Ascending aorta (tissue), 2 donors: ENCODE measurements around the gene C1QTNF8. TPM values are rescaled to one million over a fixed set of nuclear protein-coding genes. Genes with fewer than 3 reads are reported as not detected.
"Not testable (repeated sequence)": the region's sequence is repeated elsewhere in the genome, so short reads cannot be mapped to it uniquely, and the experiment has no call there.

Source experiments
- DNase-seq, 2 donors: peaks; one replicate each; pipeline ENCODE4 v3.0.0-alpha.2; 2019; ENCODE audit warnings: low spot score in 2 of 2
- H3K27ac ChIP-seq, 2 donors: fragments of 200-600 bp; sonication (generic); one replicate each; pipeline ENCODE4 v1.5.1; 2016 to 2017; ENCODE audit warnings: mild to moderate bottlenecking in 1 of 2
- H3K27me3 ChIP-seq: fragments of 200-600 bp; sonication (generic); one replicate; pipeline ENCODE4 v1.5.1; 2017
- H3K36me3 ChIP-seq, 2 donors: fragments of 200-600 bp; sonication (generic); one replicate each; pipeline ENCODE4 v1.5.1; 2016
- H3K4me1 ChIP-seq, 2 donors: fragments of 200-600 bp; sonication (generic); one replicate each; pipeline ENCODE4 v1.5.1; 2016 to 2017; ENCODE audit warnings: mild to moderate bottlenecking in 1 of 2
- H3K4me3 ChIP-seq, 2 donors: fragments of 200-600 bp; sonication (generic); one replicate each; pipeline ENCODE4 v1.5.1; 2016 to 2017; ENCODE audit warnings: mild to moderate bottlenecking in 1 of 2
- H3K9me3 ChIP-seq, 2 donors: fragments of 200-600 bp; sonication (generic); one replicate each; pipeline ENCODE4 v1.5.1; 2016
- intact Hi-C: fragments of 100-400 bp; cut with DNase I; formaldehyde crosslinking; loops from one replicate; pipeline ENCODE4 v1.15.1; 2023
- total RNA-seq: library from RNA; depleted of rRNA; stranded (reverse); fragments of >200 nt; gene quantifications from one replicate; pipeline ENCODE4 v1.1.0, GENCODE V29; 2016
- TF ChIP-seq, protein P1 (sequence below), 3 experiments: fragments of 200-600 bp in 2 of 3; fragments of 450-650 bp in 1 of 3; sonication (generic) in 2 of 3; IDR thresholded peaks; one replicate each; pipeline ENCODE4 v1.5.1; 2016 to 2019; ENCODE audit warnings: antibody characterized with exemption in 3 of 3, mild to moderate bottlenecking in 1 of 3, moderate library complexity in 1 of 3

C1QTNF8 gene
- total RNA-seq, 1 donor from 2014 or later = not detected

DNA sequence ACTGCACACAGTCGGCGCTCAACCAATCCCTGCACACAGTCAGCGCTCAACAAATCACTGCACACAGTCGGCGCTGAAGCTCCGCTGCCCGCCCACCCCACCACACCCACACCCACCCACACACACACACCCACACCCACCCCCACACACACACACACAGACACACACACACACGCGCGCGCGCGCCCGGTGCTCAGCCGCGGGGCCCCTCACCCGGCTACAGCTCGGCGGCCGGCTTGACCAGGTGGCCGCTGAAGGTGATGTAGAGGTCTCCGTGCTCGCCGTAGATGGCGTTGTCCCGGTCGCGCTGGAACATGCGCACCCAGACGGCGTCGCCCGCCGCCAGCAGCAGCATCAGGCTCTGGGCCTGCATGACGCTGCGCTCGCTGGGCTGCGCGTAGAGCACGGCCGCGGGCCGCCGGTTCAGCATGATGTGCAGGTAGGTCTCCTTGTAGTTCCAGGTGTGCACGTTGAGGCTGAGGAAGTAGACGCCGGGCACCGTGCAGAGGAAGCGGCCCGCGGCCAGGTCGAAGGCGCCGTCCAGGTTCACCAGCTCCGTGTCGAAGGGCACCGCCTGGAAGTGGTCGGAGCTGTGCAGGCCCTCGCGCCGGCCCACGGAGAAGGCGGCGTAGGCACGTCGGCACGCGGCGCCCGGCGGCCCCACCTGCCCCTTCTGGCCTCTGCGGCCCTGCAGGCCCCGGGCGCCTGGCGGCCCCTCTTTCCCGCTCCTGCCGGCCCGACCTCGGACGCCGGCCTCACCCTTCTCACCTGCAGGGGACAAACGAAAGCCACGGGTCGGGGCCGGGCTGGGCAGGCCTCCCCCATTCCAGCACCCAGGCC is 2.5 kb downstream of the C1QTNF8 start:
- Histone ChIP-seq H3K27ac (peak overlapping the region; percentile 90 to 95), H3K9me3 (no peaks in the 10 kb centered on the region), H3K4me1 (peaks cover 40 to 59% of the 10 kb centered on the region in 2 donors), H3K4me3 (no peak overlapping the region), H3K27me3 (no peaks in the 10 kb centered on the region), H3K36me3 (no peaks in the 10 kb centered on the region)
- TF ChIP-seq, protein P1, sequence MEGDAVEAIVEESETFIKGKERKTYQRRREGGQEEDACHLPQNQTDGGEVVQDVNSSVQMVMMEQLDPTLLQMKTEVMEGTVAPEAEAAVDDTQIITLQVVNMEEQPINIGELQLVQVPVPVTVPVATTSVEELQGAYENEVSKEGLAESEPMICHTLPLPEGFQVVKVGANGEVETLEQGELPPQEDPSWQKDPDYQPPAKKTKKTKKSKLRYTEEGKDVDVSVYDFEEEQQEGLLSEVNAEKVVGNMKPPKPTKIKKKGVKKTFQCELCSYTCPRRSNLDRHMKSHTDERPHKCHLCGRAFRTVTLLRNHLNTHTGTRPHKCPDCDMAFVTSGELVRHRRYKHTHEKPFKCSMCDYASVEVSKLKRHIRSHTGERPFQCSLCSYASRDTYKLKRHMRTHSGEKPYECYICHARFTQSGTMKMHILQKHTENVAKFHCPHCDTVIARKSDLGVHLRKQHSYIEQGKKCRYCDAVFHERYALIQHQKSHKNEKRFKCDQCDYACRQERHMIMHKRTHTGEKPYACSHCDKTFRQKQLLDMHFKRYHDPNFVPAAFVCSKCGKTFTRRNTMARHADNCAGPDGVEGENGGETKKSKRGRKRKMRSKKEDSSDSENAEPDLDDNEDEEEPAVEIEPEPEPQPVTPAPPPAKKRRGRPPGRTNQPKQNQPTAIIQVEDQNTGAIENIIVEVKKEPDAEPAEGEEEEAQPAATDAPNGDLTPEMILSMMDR (IDR thresholded peaks at IDR 0.05) = no peak
- DNase-seq = no peak
- intact Hi-C loops = loop anchor here (10.0 kb wide), 1 partner anchor 379 kb away; the partner anchor contains the start of gene METRN

GRCh38 chr16:1092685-1093283 is 3.3 kb downstream of the C1QTNF8 start:
- DNase-seq, H3K27me3 ChIP-seq, H3K27ac ChIP-seq, H3K4me3 ChIP-seq, H3K36me3 ChIP-seq, H3K9me3 ChIP-seq: not testable (repeated sequence)
- intact Hi-C loops = loop anchor here (10.0 kb wide), 1 partner anchor 378 kb away; the partner anchor contains the start of gene METRN
- peaks cover 35 to 54% of the 10 kb centered on the region in 2 donors for H3K4me1 ChIP-seq

DNA sequence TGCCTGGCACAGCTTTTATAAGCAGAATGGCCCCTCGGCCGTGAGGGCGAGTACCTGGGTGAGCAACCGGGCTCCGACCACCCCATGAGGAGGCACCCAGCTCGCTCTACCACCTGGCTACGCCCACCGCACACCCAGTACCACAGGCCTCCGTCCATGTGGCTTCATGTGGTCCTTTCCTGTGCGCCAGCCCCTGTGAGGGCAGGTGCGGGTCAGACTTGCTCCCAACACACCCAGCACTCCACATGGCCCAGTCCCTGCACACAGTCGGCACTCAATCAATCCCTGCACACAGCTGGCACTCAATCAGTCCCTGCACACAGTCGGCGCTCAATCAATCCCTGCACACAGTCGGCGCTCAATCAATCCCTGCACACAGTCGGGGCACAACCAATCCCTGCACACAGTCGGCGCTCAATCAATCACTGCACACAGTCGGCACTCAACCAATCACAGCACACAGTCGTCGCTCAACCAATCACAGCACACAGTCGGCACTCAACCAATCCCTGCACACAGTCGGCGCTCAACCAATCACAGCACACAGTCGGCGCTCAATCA is 4.0 kb downstream of the C1QTNF8 start:
- Histone ChIP-seq H3K27ac (peak overlapping the region; percentile 81 to 87), H3K4me1 (peaks cover 30 to 49% of the 10 kb centered on the region in 2 donors), H3K4me3 (no peak overlapping the region), H3K27me3 (no peaks in the 10 kb centered on the region), H3K9me3 (no peaks in the 10 kb centered on the region), H3K36me3 (no peaks in the 10 kb centered on the region)
- TF ChIP-seq, protein P1 (IDR thresholded peaks at IDR 0.05) = no peak
- intact Hi-C loops = loop anchor here (10.0 kb wide), 1 partner anchor 377 kb away; the partner anchor contains the start of gene METRN
- no peak for DNase-seq

DNA sequence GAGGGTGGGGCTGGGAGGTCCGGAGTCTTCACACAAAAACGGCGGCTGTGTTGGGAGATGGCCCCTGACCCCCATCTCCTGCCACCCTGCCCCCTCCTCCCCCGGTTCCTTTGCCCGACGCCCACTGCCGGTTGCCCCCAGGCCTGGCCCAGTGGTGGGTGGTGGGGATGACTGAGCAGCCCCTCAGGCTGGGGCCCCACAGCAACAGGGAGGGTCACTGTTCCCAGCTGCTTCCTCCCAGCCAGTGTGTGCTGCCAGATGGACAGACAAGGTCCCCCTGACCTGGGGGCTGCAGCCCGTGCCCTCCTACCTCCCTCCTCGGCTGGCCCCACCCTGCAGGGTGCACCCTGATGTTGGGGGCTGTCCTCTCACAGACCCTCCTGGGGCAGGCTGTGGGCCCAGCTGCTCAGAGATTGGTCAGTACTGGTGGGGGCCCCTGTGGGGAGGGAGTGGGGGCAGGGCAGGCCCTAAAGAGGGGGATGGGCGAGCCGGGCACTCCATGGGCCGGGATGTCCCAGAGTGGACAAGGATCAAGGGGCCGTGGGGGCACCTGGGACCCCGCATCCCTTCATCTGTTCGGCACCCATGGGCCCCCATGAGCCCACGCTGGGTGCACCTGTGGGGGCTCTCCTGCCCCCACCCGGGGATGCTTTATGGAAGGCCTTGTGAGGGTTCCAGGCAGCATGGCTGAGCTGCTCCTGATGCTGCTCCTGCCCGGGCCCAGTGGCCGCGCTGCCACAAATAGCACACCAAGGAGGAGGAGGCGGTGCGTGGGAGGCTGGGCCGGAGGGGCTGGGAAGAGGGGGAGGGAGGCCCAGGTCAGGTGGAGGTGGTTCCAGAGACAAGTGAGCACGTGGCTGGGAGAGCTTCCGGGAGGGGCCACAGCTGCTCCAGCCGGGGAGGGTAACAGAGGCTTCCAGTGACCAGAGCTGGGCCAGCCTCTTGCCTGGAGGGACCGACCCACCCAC is 5.1 kb downstream of the C1QTNF8 start:
- H3K9me3 ChIP-seq = no peaks in the 10 kb centered on the region
- TF ChIP-seq, protein P1 (IDR thresholded peaks at IDR 0.05) = no peak
- H3K4me3 ChIP-seq = peak overlapping the region in 1 of 2 donors; percentile 62
- intact Hi-C loops = loop anchor here (10.0 kb wide), 1 partner anchor 376 kb away; the partner anchor contains the start of gene METRN
- no peaks in the 10 kb centered on the region for H3K36me3 ChIP-seq
- peaks cover 22 to 37% of the 10 kb centered on the region in 2 donors for H3K4me1 ChIP-seq
- H3K27me3 ChIP-seq = no peaks in the 10 kb centered on the region
- no peak for DNase-seq
- H3K27ac ChIP-seq = peak overlapping the region; percentile 81 to 87

DNA sequence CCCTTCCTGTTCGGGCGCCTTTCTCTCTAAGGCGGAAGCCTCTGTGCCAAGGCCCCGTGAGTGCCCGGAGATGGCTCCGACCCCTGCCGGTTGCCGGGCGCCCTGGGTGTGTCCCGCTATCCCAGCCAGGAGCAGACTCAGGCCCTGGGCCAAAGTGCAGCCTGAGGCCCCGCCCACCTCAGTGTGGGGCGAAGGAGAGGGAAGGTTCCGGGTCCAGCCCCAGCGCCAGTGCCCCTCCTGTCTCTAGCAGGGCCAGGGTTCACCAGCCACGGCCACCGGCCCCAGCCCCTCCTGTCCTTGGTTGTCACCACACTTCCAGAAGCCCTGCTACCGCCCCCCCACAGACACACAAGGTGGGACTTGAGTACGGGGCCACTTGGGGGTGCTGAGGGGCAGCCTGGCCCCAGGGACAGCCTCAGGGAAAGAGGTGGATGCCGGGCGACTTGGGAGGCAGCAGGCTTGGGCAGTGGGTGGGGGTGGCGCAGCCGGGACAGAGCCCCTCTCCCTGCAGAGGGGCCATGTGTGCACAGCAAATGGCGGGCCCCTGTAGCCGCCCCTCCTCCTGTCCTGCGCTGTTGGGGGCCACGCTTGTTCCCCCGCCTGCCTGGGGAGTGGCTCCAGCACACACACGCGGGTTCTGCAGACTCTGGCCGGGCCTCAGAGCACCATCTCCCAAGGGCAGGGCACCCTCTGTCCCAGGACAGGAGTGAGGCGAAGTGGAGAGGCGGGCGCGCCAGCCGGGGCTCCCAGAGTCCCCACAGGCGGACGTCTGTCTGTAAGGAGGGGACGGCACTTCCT is 6.0 kb downstream of the C1QTNF8 start:
- TF ChIP-seq, protein P1 (IDR thresholded peaks at IDR 0.05) = peak; percentile 22 to 55 (median 38)
- peaks cover 3 to 6% of the 10 kb centered on the region in 2 donors for H3K9me3 ChIP-seq
- H3K27me3 ChIP-seq = no peaks in the 10 kb centered on the region
- peak; percentile 35 to 87 for DNase-seq
- H3K27ac ChIP-seq = peak overlapping the region; percentile 81 to 87
- intact Hi-C loops = loop anchor here (1.0 to 10.0 kb wide), 2 partner anchors 11 to 375 kb away; partner anchors contain the start of gene METRN
- peaks cover 17 to 28% of the 10 kb centered on the region in 2 donors for H3K4me1 ChIP-seq
- peak overlapping the region; percentile 35 to 62 for H3K4me3 ChIP-seq
- H3K36me3 ChIP-seq = no peaks in the 10 kb centered on the region
